HepG2 (cell line): ENCODE results near the gene ZNF217. TPM values are rescaled to one million over a fixed set of nuclear protein-coding genes. Genes with fewer than 3 reads are reported as not detected.
A peak's percentile ranks its signal among the peaks of the same experiment; 100 is the strongest.

Source experiments
- CEBPB ChIP-seq: IDR thresholded peaks from 2 replicates; pipeline ENCODE4 v1.6.1; 2011; ENCODE audit warnings: low read depth, low read length, improper control_type of control experiment, borderline replicate concordance
- IRF2 ChIP-seq: IDR thresholded peaks from 2 replicates; pipeline ENCODE4 v1.6.1; 2018; ENCODE audit warnings: missing genetic modification reagents, missing compliant biosample characterization
- RCOR2 ChIP-seq: IDR thresholded peaks from 2 replicates; pipeline ENCODE4 v1.6.1; 2016; ENCODE audit warnings: missing biosample characterization, missing genetic modification reagents
- RXRB ChIP-seq: IDR thresholded peaks from 2 replicates; pipeline ENCODE4 v1.6.1; 2016; ENCODE audit warnings: borderline replicate concordance, missing genetic modification reagents, missing compliant biosample characterization
- ZFP1 ChIP-seq: IDR thresholded peaks from 2 replicates; pipeline ENCODE4 v1.6.1; 2016
- ZNF180 ChIP-seq: sonication (generic); formaldehyde crosslinking; IDR thresholded peaks from 2 replicates; pipeline ENCODE4 v1.4.0; 2020; ENCODE audit warnings: low read depth, missing genetic modification reagents, borderline replicate concordance
- polyA plus RNA-seq, 8 experiments: library from polyadenylated mRNA; depleted of rRNA in 3 of 8; stranded (reverse) in 7 of 8; unstranded in 1 of 8; fragments of >200 nt; fragmentation: Illumina TruSeq in 4 of 8; extraction: Trizol in 4 of 8; gene quantifications; 2 replicates each; pipeline versions ENCODE4 v1.2.1 to v1.2.3, GENCODE V29; 2011 to 2016; ENCODE audit warnings: low read depth in 4 of 8, missing spikeins in 1 of 8, mixed read lengths in 1 of 8; ENCODE audit not compliant: insufficient read depth in 1 of 8
- total RNA-seq, 5 experiments: library from RNA; depleted of rRNA; stranded (reverse); fragments of >200 nt; fragmentation: Illumina TruSeq; extraction: Trizol; gene quantifications; 2 replicates each; pipeline ENCODE4 v1.2.3, GENCODE V29; 2016; ENCODE audit warnings: low read depth in 1 of 5
- TF ChIP-seq, protein P1 (sequence below): sonication (generic); formaldehyde crosslinking; IDR thresholded peaks from 2 replicates; pipeline ENCODE4 v1.5.0; 2020; ENCODE audit warnings: mild to moderate bottlenecking, missing genetic modification reagents, borderline replicate concordance
- TF ChIP-seq, protein P2 (sequence below): sonication (generic); formaldehyde crosslinking; IDR thresholded peaks from 2 replicates; pipeline ENCODE4 v1.4.0; 2020; ENCODE audit warnings: mild to moderate bottlenecking, missing genetic modification reagents
- TF ChIP-seq, protein P3 (sequence below): sonication (generic); formaldehyde crosslinking; IDR thresholded peaks from 2 replicates; pipeline ENCODE4 v1.4.0; 2020; ENCODE audit warnings: missing genetic modification reagents; ENCODE audit errors: not compliant biosample characterization

Gene ZNF217
- total and polyA plus RNA-seq, 2 of the 13 experiments (the other 11 are each of a cell fraction or from before 2014, with no cell fraction given): 22.3 to 29.8 TPM

DNA sequence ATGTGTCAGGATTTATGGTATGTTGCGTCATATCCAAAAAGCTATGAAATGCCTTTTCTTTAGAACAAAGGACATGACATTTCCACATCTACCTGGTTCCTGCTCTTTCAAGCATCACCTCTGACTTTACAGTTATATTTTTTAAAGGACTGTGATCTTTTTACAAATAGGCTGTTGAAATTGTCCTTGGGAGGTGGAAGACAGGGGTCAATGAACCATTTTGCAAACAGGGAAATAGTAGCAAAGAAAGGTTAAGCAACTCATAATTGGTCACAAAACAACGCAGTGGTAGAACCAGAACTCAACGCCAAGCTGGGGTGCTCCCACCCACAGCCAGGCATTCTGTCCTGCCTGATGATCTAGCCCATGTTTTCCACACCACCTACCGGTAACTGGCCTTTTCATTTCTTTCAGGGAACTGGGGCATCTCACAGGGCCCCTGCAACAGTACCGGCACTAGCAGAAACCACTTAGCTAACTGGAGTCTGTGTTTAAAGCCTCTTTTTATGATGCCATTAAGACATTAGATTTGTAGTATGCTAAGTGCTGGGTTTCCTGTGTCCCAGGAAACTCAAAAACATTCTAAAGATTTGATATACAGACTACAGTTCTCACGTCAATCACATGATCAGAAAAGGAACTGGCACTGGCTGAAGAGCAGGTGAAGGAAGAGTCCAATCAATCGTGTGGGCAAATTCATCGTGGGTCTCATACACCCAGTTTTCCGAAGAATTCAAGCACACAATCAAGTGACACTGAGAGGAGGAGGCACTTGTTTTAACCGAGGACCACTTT lies 13.9 kb downstream of the ZNF217 start (continued):
- TF ChIP-seq IRF2: peak; percentile 94
- peak; percentile 97 for TF ChIP-seq ZFP1 (CRISPR knock-in tag)
- TF ChIP-seq, protein P1, sequence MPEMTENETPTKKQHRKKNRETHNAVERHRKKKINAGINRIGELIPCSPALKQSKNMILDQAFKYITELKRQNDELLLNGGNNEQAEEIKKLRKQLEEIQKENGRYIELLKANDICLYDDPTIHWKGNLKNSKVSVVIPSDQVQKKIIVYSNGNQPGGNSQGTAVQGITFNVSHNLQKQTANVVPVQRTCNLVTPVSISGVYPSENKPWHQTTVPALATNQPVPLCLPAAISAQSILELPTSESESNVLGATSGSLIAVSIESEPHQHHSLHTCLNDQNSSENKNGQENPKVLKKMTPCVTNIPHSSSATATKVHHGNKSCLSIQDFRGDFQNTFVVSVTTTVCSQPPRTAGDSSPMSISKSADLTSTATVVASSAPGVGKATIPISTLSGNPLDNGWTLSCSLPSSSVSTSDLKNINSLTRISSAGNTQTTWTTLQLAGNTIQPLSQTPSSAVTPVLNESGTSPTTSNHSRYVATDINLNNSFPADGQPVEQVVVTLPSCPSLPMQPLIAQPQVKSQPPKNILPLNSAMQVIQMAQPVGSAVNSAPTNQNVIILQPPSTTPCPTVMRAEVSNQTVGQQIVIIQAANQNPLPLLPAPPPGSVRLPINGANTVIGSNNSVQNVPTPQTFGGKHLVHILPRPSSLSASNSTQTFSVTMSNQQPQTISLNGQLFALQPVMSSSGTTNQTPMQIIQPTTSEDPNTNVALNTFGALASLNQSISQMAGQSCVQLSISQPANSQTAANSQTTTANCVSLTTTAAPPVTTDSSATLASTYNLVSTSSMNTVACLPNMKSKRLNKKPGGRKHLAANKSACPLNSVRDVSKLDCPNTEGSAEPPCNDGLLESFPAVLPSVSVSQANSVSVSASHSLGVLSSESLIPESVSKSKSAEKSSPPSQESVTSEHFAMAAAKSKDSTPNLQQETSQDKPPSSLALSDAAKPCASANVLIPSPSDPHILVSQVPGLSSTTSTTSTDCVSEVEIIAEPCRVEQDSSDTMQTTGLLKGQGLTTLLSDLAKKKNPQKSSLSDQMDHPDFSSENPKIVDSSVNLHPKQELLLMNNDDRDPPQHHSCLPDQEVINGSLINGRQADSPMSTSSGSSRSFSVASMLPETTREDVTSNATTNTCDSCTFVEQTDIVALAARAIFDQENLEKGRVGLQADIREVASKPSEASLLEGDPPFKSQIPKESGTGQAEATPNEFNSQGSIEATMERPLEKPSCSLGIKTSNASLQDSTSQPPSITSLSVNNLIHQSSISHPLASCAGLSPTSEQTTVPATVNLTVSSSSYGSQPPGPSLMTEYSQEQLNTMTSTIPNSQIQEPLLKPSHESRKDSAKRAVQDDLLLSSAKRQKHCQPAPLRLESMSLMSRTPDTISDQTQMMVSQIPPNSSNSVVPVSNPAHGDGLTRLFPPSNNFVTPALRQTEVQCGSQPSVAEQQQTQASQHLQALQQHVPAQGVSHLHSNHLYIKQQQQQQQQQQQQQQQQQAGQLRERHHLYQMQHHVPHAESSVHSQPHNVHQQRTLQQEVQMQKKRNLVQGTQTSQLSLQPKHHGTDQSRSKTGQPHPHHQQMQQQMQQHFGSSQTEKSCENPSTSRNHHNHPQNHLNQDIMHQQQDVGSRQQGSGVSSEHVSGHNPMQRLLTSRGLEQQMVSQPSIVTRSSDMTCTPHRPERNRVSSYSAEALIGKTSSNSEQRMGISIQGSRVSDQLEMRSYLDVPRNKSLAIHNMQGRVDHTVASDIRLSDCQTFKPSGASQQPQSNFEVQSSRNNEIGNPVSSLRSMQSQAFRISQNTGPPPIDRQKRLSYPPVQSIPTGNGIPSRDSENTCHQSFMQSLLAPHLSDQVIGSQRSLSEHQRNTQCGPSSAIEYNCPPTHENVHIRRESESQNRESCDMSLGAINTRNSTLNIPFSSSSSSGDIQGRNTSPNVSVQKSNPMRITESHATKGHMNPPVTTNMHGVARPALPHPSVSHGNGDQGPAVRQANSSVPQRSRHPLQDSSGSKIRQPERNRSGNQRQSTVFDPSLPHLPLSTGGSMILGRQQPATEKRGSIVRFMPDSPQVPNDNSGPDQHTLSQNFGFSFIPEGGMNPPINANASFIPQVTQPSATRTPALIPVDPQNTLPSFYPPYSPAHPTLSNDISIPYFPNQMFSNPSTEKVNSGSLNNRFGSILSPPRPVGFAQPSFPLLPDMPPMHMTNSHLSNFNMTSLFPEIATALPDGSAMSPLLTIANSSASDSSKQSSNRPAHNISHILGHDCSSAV (CRISPR knock-in tag): 0 out of 2 replicates have a peak, but pooled peaks have one; percentile 46
- TF ChIP-seq, protein P2, sequence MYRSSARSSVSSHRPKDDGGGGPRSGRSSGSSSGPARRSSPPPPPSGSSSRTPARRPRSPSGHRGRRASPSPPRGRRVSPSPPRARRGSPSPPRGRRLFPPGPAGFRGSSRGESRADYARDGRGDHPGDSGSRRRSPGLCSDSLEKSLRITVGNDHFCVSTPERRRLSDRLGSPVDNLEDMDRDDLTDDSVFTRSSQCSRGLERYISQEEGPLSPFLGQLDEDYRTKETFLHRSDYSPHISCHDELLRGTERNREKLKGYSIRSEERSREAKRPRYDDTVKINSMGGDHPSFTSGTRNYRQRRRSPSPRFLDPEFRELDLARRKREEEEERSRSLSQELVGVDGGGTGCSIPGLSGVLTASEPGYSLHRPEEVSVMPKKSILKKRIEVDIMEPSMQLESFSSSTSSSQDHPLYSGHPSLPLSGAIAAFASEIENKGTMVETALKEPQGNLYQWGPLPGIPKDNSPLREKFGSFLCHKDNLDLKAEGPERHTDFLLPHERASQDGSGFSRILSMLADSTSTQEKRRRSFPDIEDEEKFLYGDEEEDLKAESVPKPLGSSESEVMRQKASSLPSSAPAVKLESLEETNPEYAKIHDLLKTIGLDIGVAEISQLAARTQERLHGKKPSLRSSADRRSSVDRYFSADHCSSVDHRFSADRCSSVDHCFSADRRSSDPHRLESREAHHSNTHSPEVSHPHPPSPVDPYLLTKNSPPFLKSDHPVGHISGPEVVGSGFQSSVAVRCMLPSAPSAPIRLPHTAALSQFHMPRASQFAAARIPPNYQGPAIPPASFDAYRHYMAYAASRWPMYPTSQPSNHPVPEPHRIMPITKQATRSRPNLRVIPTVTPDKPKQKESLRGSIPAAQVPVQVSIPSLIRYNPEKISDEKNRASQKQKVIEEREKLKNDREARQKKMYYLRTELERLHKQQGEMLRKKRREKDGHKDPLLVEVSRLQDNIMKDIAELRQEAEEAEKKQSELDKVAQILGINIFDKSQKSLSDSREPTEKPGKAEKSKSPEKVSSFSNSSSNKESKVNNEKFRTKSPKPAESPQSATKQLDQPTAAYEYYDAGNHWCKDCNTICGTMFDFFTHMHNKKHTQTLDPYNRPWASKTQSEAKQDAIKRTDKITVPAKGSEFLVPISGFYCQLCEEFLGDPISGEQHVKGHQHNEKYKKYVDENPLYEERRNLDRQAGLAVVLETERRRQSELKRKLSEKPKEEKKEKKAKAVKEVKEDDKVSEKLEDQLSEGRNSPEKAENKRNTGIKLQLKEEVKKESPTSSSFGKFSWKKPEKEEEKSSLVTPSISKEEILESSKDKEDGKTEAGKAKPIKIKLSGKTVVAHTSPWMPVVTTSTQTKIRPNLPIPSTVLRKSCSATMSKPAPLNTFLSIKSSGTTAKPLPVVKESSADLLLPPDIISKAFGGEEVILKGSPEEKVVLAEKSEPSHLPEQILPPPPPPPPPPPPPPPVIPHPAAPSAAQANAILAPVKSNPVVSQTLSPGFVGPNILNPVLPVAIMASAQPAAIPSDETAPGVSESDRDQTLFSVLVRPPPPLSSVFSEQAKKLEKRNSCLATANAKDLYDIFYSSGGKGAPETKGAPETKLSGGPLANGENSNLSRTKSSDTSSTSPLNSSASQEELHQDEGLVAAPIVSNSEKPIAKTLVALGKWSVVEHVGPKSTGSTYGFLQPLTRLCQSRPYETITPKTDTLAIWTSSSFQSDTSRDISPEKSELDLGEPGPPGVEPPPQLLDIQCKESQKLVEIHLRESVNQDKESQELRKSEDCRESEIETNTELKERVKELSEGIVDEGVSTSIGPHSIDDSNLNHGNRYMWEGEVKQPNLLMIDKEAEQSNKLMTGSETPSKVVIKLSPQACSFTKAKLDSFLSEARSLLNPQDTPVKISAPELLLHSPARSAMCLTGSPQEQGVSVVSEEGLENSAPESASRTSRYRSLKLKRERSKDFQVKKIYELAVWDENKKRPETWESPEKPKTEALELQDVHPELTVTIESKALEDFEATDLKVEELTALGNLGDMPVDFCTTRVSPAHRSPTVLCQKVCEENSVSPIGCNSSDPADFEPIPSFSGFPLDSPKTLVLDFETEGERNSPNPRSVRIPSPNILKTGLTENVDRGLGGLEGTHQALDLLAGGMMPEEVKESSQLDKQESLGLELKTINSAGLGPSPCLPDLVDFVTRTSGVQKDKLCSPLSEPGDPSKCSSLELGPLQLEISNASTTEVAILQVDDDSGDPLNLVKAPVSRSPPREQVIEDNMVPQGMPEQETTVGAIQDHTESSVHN (CRISPR knock-in tag): 0 out of 2 replicates have a peak, but pooled peaks have one; percentile 24
- peak; percentile 100 for TF ChIP-seq RXRB
- TF ChIP-seq, protein P3, sequence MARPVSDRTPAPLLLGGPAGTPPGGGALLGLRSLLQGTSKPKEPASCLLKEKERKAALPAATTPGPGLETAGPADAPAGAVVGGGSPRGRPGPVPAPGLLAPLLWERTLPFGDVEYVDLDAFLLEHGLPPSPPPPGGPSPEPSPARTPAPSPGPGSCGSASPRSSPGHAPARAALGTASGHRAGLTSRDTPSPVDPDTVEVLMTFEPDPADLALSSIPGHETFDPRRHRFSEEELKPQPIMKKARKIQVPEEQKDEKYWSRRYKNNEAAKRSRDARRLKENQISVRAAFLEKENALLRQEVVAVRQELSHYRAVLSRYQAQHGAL (CRISPR knock-in tag): no peak
- no peak for TF ChIP-seq ZNF180 (CRISPR knock-in tag)
- TF ChIP-seq RCOR2 (CRISPR knock-in tag): peak; percentile 99
- TF ChIP-seq CEBPB: peak; percentile 99
